Mesenchymal stem cell (in vitro differentiated cells and primary cell): Measurements from ENCODE around the gene FSHR.

Source experiments
- DNase-seq: peaks from one replicate; pipeline ENCODE4 v3.0.0-alpha.2; 2013
- H2AFZ ChIP-seq: one replicate; pipeline ENCODE4 v1.6.1; 2013; ENCODE audit warnings: low read depth, mild to moderate bottlenecking, control low read depth, inconsistent platforms, low read length, moderate library complexity
- H2AK5ac ChIP-seq: 2 replicates; pipeline ENCODE4 v1.6.1; 2013; ENCODE audit warnings: low read length, moderate library complexity, mild to moderate bottlenecking, inconsistent platforms; ENCODE audit not compliant: severe bottlenecking
- H2BK120ac ChIP-seq: one replicate; pipeline ENCODE4 v1.6.1; 2013; ENCODE audit warnings: low read depth, mild to moderate bottlenecking, inconsistent platforms, low read length, moderate library complexity
- H2BK12ac ChIP-seq, 2 experiments: one replicate each; pipeline ENCODE4 v1.6.1; 2013; ENCODE audit warnings: inconsistent platforms in 2 of 2, low read length in 2 of 2, mild to moderate bottlenecking in 2 of 2, moderate library complexity in 2 of 2, control low read depth in 1 of 2
- H2BK15ac ChIP-seq: one replicate; pipeline ENCODE4 v1.6.1; 2013; ENCODE audit warnings: mild to moderate bottlenecking, low read depth, inconsistent platforms; ENCODE audit not compliant: poor library complexity, severe bottlenecking
- H2BK5ac ChIP-seq: 2 replicates; pipeline ENCODE4 v1.6.1; 2013; ENCODE audit warnings: low read depth, mild to moderate bottlenecking, low read length, control low read depth, inconsistent platforms; ENCODE audit not compliant: poor library complexity, severe bottlenecking
- H3K14ac ChIP-seq, 2 experiments: one replicate each; pipeline ENCODE4 v1.6.1; 2013; ENCODE audit warnings: inconsistent platforms in 2 of 2, low read length in 2 of 2, control low read depth in 1 of 2, mild to moderate bottlenecking in 1 of 2, moderate library complexity in 1 of 2
- H3K18ac ChIP-seq, 2 experiments: one replicate each; pipeline ENCODE4 v1.6.1; 2013; ENCODE audit warnings: inconsistent platforms in 2 of 2, low read length in 2 of 2, control low read depth in 1 of 2, low read depth in 1 of 2, mild to moderate bottlenecking in 1 of 2
- H3K23ac ChIP-seq, 2 experiments: one replicate each; pipeline ENCODE4 v1.6.1; 2013; ENCODE audit warnings: inconsistent platforms in 2 of 2, low read length in 2 of 2, mild to moderate bottlenecking in 2 of 2, moderate library complexity in 2 of 2, control low read depth in 1 of 2
- H3K27ac ChIP-seq: 2 replicates; pipeline ENCODE4 v1.5.1; 2013; ENCODE audit warnings: mild to moderate bottlenecking, moderate library complexity, low read length, control low read depth, inconsistent platforms; ENCODE audit not compliant: poor library complexity, severe bottlenecking
- H3K27me3 ChIP-seq, 2 experiments: 2 replicates each; pipeline versions ENCODE4 v1.6.1 to v1.7.0; 2013; ENCODE audit warnings: low read length in 2 of 2, mild to moderate bottlenecking in 2 of 2, moderate library complexity in 2 of 2, control low read depth in 1 of 2, inconsistent platforms in 1 of 2; ENCODE audit not compliant: control insufficient read depth in 1 of 2, insufficient read depth in 1 of 2
- H3K36me3 ChIP-seq, 2 experiments: 2 replicates each; pipeline versions ENCODE4 v1.6.1 to v1.7.0; 2013; ENCODE audit warnings: low read length in 2 of 2, control low read depth in 1 of 2, inconsistent platforms in 1 of 2, low read depth in 1 of 2, mild to moderate bottlenecking in 1 of 2; ENCODE audit not compliant: insufficient read depth in 2 of 2, control insufficient read depth in 1 of 2
- H3K4ac ChIP-seq, 2 experiments: one replicate each; pipeline ENCODE4 v1.6.1; 2013; ENCODE audit warnings: inconsistent platforms in 2 of 2, low read length in 2 of 2, mild to moderate bottlenecking in 2 of 2, moderate library complexity in 2 of 2, control low read depth in 1 of 2, low read depth in 1 of 2
- H3K4me1 ChIP-seq: 2 replicates; pipeline ENCODE4 v1.6.1; 2013; ENCODE audit warnings: low read depth, low read length, control low read depth; ENCODE audit not compliant: control insufficient read depth, insufficient read depth
- H3K4me2 ChIP-seq: 2 replicates; pipeline ENCODE4 v1.6.1; 2013; ENCODE audit warnings: low read length, mild to moderate bottlenecking, inconsistent platforms; ENCODE audit not compliant: poor library complexity, severe bottlenecking
- H3K4me3 ChIP-seq, 2 experiments: 2 replicates each; pipeline versions ENCODE4 v1.5.1 to v1.7.0; 2013; ENCODE audit warnings: low read length in 2 of 2, mild to moderate bottlenecking in 2 of 2, control low read depth in 1 of 2, low read depth in 1 of 2; ENCODE audit not compliant: insufficient read depth in 1 of 2
- H3K79me1 ChIP-seq: replicated peaks from 2 replicates; pipeline ENCODE4 v1.6.1; 2013; ENCODE audit warnings: mild to moderate bottlenecking, control low read depth, low read length, inconsistent platforms; ENCODE audit not compliant: poor library complexity, severe bottlenecking
- H3K9ac ChIP-seq: 2 replicates; pipeline ENCODE4 v1.7.0; 2013; ENCODE audit warnings: mild to moderate bottlenecking, low read length, moderate library complexity
- H3K9me3 ChIP-seq: 2 replicates; pipeline ENCODE4 v1.7.0; 2013; ENCODE audit warnings: mild to moderate bottlenecking, low read length; ENCODE audit not compliant: control insufficient read depth
- H4K8ac ChIP-seq: one replicate; pipeline ENCODE4 v1.6.1; 2013; ENCODE audit warnings: inconsistent platforms, mild to moderate bottlenecking, low read length, moderate library complexity
- H4K91ac ChIP-seq: one replicate; pipeline ENCODE4 v1.6.1; 2013; ENCODE audit warnings: mild to moderate bottlenecking, low read length, inconsistent platforms
- WGBS: methylation state at CpG from one replicate; pipeline ENCODE4 v1.1.7; 2013; ENCODE audit warnings: mixed read lengths; 5-methylcytosine and 5-hydroxymethylcytosine counted together

FSHR gene

GRCh38 chr2:48933828-48934497, 220.4 kb downstream of the FSHR start:
- Histone ChIP-seq H2BK12ac (no peak overlapping the region), H3K4me2 (no peak overlapping the region), H2AFZ (no peak overlapping the region), H3K27ac (no peak overlapping the region), H3K79me1 (no peaks in the 10 kb centered on the region), H3K27me3 (no peaks in the 10 kb centered on the region), H2BK120ac (no peak overlapping the region), H3K4me1 (no peaks in the 10 kb centered on the region), H2BK5ac (no peak overlapping the region), H3K36me3 (no peaks in the 10 kb centered on the region), H3K14ac (no peak overlapping the region), H3K4me3 (no peak overlapping the region), H4K91ac (no peak overlapping the region), H2AK5ac (no peak overlapping the region), H3K9me3 (no peaks in the 10 kb centered on the region), H3K18ac (no peak overlapping the region), H3K9ac (no peak overlapping the region), H3K4ac (no peak overlapping the region), H2BK15ac (no peak overlapping the region), H3K23ac (no peak overlapping the region), H4K8ac (no peak overlapping the region)
- 82% methylated on average over 4 of the region's 5 CpGs for WGBS
- DNase-seq: no peak

GRCh38 chr2:48932667-48933066, 221.6 kb downstream of the FSHR start:
- Histone ChIP-seq H3K4me1 (no peaks in the 10 kb centered on the region), H3K4ac (no peak overlapping the region), H3K27me3 (no peaks in the 10 kb centered on the region), H3K14ac (no peak overlapping the region), H4K91ac (no peak overlapping the region), H3K4me2 (no peak overlapping the region), H2AFZ (no peak overlapping the region), H3K79me1 (no peaks in the 10 kb centered on the region), H3K27ac (no peak overlapping the region), H3K23ac (no peak overlapping the region), H3K36me3 (no peaks in the 10 kb centered on the region), H3K9me3 (no peaks in the 10 kb centered on the region), H2AK5ac (no peak overlapping the region), H2BK120ac (no peak overlapping the region), H2BK12ac (no peak overlapping the region), H3K18ac (no peak overlapping the region), H2BK15ac (no peak overlapping the region), H3K9ac (no peak overlapping the region), H4K8ac (no peak overlapping the region), H3K4me3 (no peak overlapping the region), H2BK5ac (no peak overlapping the region)
- WGBS: 86% methylated on average over 4 of the region's 4 CpGs
- DNase-seq: no peak

- Histone ChIP-seq H3K23ac (no peak overlapping the region), H2AFZ (no peak overlapping the region), H3K9ac (no peak overlapping the region), H3K4me2 (no peak overlapping the region), H4K8ac (no peak overlapping the region), H2BK120ac (no peak overlapping the region), H3K36me3 (no peaks in the 10 kb centered on the region), H3K4ac (no peak overlapping the region), H3K27me3 (no peaks in the 10 kb centered on the region), H3K4me3 (no peak overlapping the region), H3K79me1 (no peaks in the 10 kb centered on the region), H2BK12ac (no peak overlapping the region), H3K4me1 (no peaks in the 10 kb centered on the region), H3K14ac (no peak overlapping the region), H2BK15ac (no peak overlapping the region), H3K9me3 (no peaks in the 10 kb centered on the region), H2BK5ac (no peak overlapping the region), H3K27ac (no peak overlapping the region), H3K18ac (no peak overlapping the region), H2AK5ac (no peak overlapping the region), H4K91ac (no peak overlapping the region)
- DNase-seq: no peak
- WGBS: 80% methylated on average over 4 of the region's 6 CpGs
Measured at GRCh38 chr2:48929571-48930301, 224.6 kb downstream of the FSHR start.

GRCh38 chr2:48927355-48927754, 227.0 kb downstream of the FSHR start:
- H2BK12ac ChIP-seq: no peak overlapping the region
- H2AFZ ChIP-seq: no peak overlapping the region

More at GRCh38 chr2:48927355-48927754, 227.0 kb downstream of the FSHR start:
- Histone ChIP-seq H2BK120ac (no peak overlapping the region), H3K4me2 (no peak overlapping the region), H3K4ac (no peak overlapping the region), H2AK5ac (no peak overlapping the region), H3K27ac (no peak overlapping the region), H3K14ac (no peak overlapping the region), H3K18ac (no peak overlapping the region), H2BK15ac (no peak overlapping the region), H3K36me3 (no peaks in the 10 kb centered on the region), H3K23ac (no peak overlapping the region), H3K4me3 (no peak overlapping the region), H3K79me1 (no peaks in the 10 kb centered on the region), H3K27me3 (no peaks in the 10 kb centered on the region), H3K9ac (no peak overlapping the region), H3K4me1 (no peaks in the 10 kb centered on the region), H2BK5ac (no peak overlapping the region), H3K9me3 (no peaks in the 10 kb centered on the region), H4K91ac (no peak overlapping the region), H4K8ac (no peak overlapping the region)
- 51% methylated on average over 2 of the region's 2 CpGs for WGBS
- no peak for DNase-seq
